ENCODE results near the gene COLEC12.

COLEC12 gene

DNA sequence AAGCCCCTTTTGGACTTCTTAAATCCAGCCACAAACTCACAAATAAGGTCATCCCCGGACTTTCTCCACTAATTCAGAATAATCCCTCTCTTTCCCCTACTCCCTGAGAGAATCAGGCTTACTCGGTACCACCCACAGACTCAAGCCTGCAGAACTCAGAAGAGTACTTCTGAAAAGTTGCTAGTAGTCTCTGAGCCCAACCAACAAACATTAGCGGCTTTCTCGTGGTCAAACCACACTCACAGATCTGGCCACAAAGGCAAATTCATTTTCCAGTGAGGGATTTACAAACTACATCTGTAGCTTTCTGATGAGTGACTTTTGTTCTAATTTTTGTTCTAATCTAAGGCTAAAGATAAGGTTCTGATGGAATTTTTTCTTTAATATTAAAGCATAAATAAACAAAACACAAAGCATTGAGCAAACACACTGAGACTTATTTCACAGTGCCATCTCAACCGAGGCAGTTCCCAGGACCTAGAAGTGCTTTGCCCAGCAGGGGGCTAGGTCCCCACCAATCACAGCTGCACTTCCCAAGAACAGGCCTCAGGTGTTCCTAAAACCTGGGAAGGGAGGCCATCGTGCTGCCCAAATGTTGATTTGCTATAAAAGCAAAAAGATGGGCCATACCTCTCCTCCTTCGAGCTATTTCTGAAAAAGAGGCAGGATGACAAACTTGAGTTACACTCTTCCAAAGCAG is 110.7 kb downstream of the COLEC12 start:
- peaks cover 2% of the 10 kb centered on the region for H3K27me3 ChIP-seq (ENCODE audit: insufficient read depth, low read length)

GRCh38 chr18:388200-388599 is 112.3 kb downstream of the COLEC12 start:
- Histone ChIP-seq H3K9me3 (ENCODE audit: low read length) (no peaks in the 10 kb centered on the region), H3K36me3 (ENCODE audit: insufficient read depth, low read length) (no peaks in the 10 kb centered on the region), H3K4me1 (ENCODE audit: insufficient read depth, low read length) (peaks cover 2% of the 10 kb centered on the region), H2AFZ (ENCODE audit: low read depth, low read length) (no peak overlapping the region), H3K27me3 (ENCODE audit: insufficient read depth, low read length) (peaks cover 2% of the 10 kb centered on the region), H3K4me3 (ENCODE audit: low read length) (no peak overlapping the region)

More for the DNA sequence above, 110.7 kb downstream of the COLEC12 start:
- H2AFZ ChIP-seq (ENCODE audit: low read depth, low read length), result no peak overlapping the region
- peaks cover 4% of the 10 kb centered on the region for H3K4me1 ChIP-seq (ENCODE audit: insufficient read depth, low read length)
- H3K36me3 ChIP-seq (ENCODE audit: insufficient read depth, low read length), result no peaks in the 10 kb centered on the region
- H3K4me3 ChIP-seq (ENCODE audit: low read length), result no peak overlapping the region
- no peaks in the 10 kb centered on the region for H3K9me3 ChIP-seq (ENCODE audit: low read length)

- Histone ChIP-seq H3K27me3 (ENCODE audit: insufficient read depth, low read length) (peaks cover 2% of the 10 kb centered on the region), H3K4me3 (ENCODE audit: low read length) (no peak overlapping the region), H3K4me1 (ENCODE audit: insufficient read depth, low read length) (no peaks in the 10 kb centered on the region), H3K9me3 (ENCODE audit: low read length) (no peaks in the 10 kb centered on the region), H2AFZ (ENCODE audit: low read depth, low read length) (no peak overlapping the region), H3K36me3 (ENCODE audit: insufficient read depth, low read length) (no peaks in the 10 kb centered on the region)
Measured at GRCh38 chr18:386994-387393, 113.5 kb downstream of the COLEC12 start.

- Histone ChIP-seq H3K9me3 (ENCODE audit: low read length) (no peaks in the 10 kb centered on the region), H3K36me3 (ENCODE audit: insufficient read depth, low read length) (no peaks in the 10 kb centered on the region), H3K4me3 (ENCODE audit: low read length) (no peak overlapping the region), H3K27me3 (ENCODE audit: insufficient read depth, low read length) (no peaks in the 10 kb centered on the region), H3K4me1 (ENCODE audit: insufficient read depth, low read length) (no peaks in the 10 kb centered on the region), H2AFZ (ENCODE audit: low read depth, low read length) (no peak overlapping the region)
Measured at GRCh38 chr18:384897-385296, 115.6 kb downstream of the COLEC12 start.

DNA sequence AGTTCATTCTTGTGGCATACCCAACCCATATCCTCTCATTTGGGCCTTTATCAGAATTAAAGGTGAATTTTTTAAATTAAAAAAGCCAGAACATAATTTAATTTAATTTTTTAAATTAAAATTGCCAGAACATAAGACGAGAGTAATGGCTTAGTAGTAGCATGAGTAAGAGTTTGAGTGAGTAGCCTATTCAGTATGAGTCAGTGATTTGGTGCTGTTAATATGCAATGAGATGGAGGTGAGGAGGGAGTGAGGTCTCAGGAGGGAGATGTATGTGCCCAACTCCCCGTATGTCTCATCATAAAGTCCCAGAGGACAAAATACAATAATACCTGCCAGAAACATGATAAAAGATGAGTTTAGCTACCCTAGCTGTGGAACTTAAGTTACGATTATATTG is 117.4 kb downstream of the COLEC12 start:
- Histone ChIP-seq H3K9me3 (ENCODE audit: low read length) (no peaks in the 10 kb centered on the region), H2AFZ (ENCODE audit: low read depth, low read length) (no peak overlapping the region), H3K27me3 (ENCODE audit: insufficient read depth, low read length) (no peaks in the 10 kb centered on the region), H3K4me1 (ENCODE audit: insufficient read depth, low read length) (no peaks in the 10 kb centered on the region), H3K36me3 (ENCODE audit: insufficient read depth, low read length) (no peaks in the 10 kb centered on the region), H3K4me3 (ENCODE audit: low read length) (no peak overlapping the region)

DNA sequence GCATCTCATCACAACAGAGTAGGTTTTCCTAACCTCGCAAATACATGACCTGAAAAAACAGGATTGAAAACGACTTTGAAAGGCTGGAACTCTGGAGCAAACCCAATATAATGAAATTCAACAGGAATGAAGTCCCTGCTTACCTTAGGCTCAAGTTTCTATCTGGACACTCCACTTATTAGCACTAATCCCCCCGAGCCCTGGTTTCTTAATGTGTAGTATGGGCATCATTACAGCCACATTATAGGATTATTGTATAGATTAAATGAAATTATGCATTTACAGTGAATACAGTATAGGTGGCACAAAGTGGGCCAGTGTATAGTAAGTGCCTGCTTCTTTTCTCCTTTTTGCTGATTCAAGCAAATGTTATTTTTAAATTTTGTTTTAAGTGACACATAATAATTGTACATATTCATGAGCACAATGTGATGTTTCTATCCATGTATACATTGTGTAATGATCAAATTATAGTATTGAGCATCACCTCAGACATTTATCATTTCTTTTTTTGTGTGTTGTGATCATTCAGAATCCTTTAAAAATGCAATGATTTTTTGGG is 118.0 kb downstream of the COLEC12 start:
- no peak overlapping the region for H3K4me3 ChIP-seq (ENCODE audit: low read length)
- H2AFZ ChIP-seq (ENCODE audit: low read depth, low read length), result no peak overlapping the region
- no peaks in the 10 kb centered on the region for H3K4me1 ChIP-seq (ENCODE audit: insufficient read depth, low read length)
- no peaks in the 10 kb centered on the region for H3K27me3 ChIP-seq (ENCODE audit: insufficient read depth, low read length)
- no peaks in the 10 kb centered on the region for H3K36me3 ChIP-seq (ENCODE audit: insufficient read depth, low read length)
- no peaks in the 10 kb centered on the region for H3K9me3 ChIP-seq (ENCODE audit: low read length)

GRCh38 chr18:379681-380330 is 120.7 kb downstream of the COLEC12 start:
- Histone ChIP-seq H3K4me3 (ENCODE audit: low read length) (no peak overlapping the region), H3K36me3 (ENCODE audit: insufficient read depth, low read length) (no peaks in the 10 kb centered on the region), H3K9me3 (ENCODE audit: low read length) (no peaks in the 10 kb centered on the region), H3K4me1 (ENCODE audit: insufficient read depth, low read length) (no peaks in the 10 kb centered on the region), H3K27me3 (ENCODE audit: insufficient read depth, low read length) (no peaks in the 10 kb centered on the region), H2AFZ (ENCODE audit: low read depth, low read length) (no peak overlapping the region)

DNA sequence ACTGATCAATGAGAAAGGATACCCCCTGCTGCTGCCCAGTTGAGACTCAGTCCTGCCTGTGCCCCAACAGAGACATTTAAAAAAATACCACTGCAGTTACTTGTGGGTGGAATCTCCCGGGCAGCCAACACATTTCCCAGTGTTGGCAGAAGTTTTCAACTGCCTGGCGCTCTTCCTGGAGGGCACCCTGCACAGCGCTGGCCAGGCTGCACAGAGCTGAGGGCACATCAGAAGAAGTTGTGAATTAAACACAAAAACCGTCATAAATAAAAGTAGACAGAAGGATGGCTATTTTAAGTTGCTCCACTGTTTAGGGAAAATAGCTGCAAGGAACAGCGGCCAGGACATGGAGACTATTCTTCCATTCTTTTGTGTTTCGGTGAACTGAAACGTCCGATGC is 122.4 kb downstream of the COLEC12 start:
- H3K27me3 ChIP-seq (ENCODE audit: insufficient read depth, low read length), result no peaks in the 10 kb centered on the region
- H3K4me3 ChIP-seq (ENCODE audit: low read length), result no peak overlapping the region
- no peaks in the 10 kb centered on the region for H3K36me3 ChIP-seq (ENCODE audit: insufficient read depth, low read length)
- no peaks in the 10 kb centered on the region for H3K4me1 ChIP-seq (ENCODE audit: insufficient read depth, low read length)
- H2AFZ ChIP-seq (ENCODE audit: low read depth, low read length), result no peak overlapping the region
- H3K9me3 ChIP-seq (ENCODE audit: low read length), result no peaks in the 10 kb centered on the region

DNA sequence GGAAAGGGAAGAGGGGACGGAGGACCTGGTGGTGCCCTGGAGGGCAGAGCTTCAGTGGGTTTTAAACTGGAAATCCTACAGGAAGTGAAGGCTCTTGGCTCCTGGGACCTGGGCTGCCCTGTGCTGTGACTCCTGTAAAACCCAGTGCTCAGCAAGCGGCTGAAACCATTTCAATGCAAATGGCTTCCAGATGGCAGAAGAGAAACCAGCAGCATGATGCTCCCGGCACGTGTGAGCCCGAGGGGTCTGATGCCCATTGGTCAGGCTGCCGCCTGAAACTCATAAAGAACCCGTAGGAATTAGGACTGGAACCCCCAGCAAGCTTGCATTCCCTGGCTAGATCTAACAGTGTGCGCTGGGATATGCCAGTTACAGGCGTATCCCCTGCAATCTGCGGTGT is 123.4 kb downstream of the COLEC12 start:
- H3K9me3 ChIP-seq (ENCODE audit: low read length), result no peaks in the 10 kb centered on the region
- H3K4me3 ChIP-seq (ENCODE audit: low read length), result no peak overlapping the region
- no peaks in the 10 kb centered on the region for H3K4me1 ChIP-seq (ENCODE audit: insufficient read depth, low read length)
- H3K27me3 ChIP-seq (ENCODE audit: insufficient read depth, low read length), result no peaks in the 10 kb centered on the region
- H3K36me3 ChIP-seq (ENCODE audit: insufficient read depth, low read length), result no peaks in the 10 kb centered on the region
- no peak overlapping the region for H2AFZ ChIP-seq (ENCODE audit: low read depth, low read length)

- Histone ChIP-seq H3K36me3 (ENCODE audit: insufficient read depth, low read length) (no peaks in the 10 kb centered on the region), H3K9me3 (ENCODE audit: low read length) (no peaks in the 10 kb centered on the region), H3K4me3 (ENCODE audit: low read length) (no peak overlapping the region), H2AFZ (ENCODE audit: low read depth, low read length) (no peak overlapping the region), H3K4me1 (ENCODE audit: insufficient read depth, low read length) (no peaks in the 10 kb centered on the region), H3K27me3 (ENCODE audit: insufficient read depth, low read length) (no peaks in the 10 kb centered on the region)
Measured at GRCh38 chr18:376311-376710, 124.2 kb downstream of the COLEC12 start.

DNA sequence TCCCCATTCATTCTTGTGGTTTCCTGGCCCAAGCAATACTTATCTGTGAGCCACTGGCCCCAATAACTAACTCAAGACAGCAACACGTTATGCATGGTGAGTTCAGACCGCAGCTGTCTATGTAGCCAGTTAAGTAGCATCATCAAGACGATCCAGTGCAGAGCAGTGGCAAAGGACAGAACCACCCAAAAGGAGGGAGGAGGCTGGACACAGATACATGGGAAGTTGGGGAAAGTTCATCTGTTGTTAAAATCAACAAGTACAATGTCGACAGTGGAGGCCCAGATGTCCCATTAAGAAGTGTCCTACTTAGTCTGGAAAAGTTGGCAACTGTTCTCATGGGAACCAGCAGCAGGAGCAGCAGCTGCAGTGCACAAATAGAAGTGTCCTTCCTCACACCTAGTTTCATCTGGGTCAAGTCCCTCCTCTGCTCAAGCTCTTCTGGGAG is 125.8 kb downstream of the COLEC12 start:
- no peaks in the 10 kb centered on the region for H3K4me1 ChIP-seq (ENCODE audit: insufficient read depth, low read length)
- no peaks in the 10 kb centered on the region for H3K36me3 ChIP-seq (ENCODE audit: insufficient read depth, low read length)
- no peaks in the 10 kb centered on the region for H3K27me3 ChIP-seq (ENCODE audit: insufficient read depth, low read length)
- H3K4me3 ChIP-seq (ENCODE audit: low read length), result no peak overlapping the region
- H2AFZ ChIP-seq (ENCODE audit: low read depth, low read length), result no peak overlapping the region
- H3K9me3 ChIP-seq (ENCODE audit: low read length), result no peaks in the 10 kb centered on the region

GRCh38 chr18:373780-374179 is 126.7 kb downstream of the COLEC12 start:
- Histone ChIP-seq H3K4me3 (ENCODE audit: low read length) (no peak overlapping the region), H3K27me3 (ENCODE audit: insufficient read depth, low read length) (no peaks in the 10 kb centered on the region), H3K36me3 (ENCODE audit: insufficient read depth, low read length) (no peaks in the 10 kb centered on the region), H3K9me3 (ENCODE audit: low read length) (no peaks in the 10 kb centered on the region), H2AFZ (ENCODE audit: low read depth, low read length) (no peak overlapping the region), H3K4me1 (ENCODE audit: insufficient read depth, low read length) (no peaks in the 10 kb centered on the region)

GRCh38 chr18:371609-371982 is 128.9 kb downstream of the COLEC12 start:
- no peaks in the 10 kb centered on the region for H3K36me3 ChIP-seq (ENCODE audit: insufficient read depth, low read length)

More at GRCh38 chr18:371609-371982, 128.9 kb downstream of the COLEC12 start:
- no peaks in the 10 kb centered on the region for H3K9me3 ChIP-seq (ENCODE audit: low read length)
- H3K27me3 ChIP-seq (ENCODE audit: insufficient read depth, low read length), result no peaks in the 10 kb centered on the region
- no peaks in the 10 kb centered on the region for H3K4me1 ChIP-seq (ENCODE audit: insufficient read depth, low read length)
- no peak overlapping the region for H3K4me3 ChIP-seq (ENCODE audit: low read length)
- H2AFZ ChIP-seq (ENCODE audit: low read depth, low read length), result no peak overlapping the region
